Measurements from ENCODE around the gene ARHGAP33. TPM values are rescaled to one million over a fixed set of nuclear protein-coding genes. Genes with fewer than 3 reads are reported as not detected.

The ARHGAP33 gene
- total RNA-seq, 5 donors from 2014 or later (not counting 1 experiment from before 2014, with no cell fraction given), result 19.7 to 38.5 (median 22.8) TPM

GRCh38 chr19:35734889-35735288 lies 40.5 kb upstream of the ARHGAP33 start:
- CTCF ChIA-PET, result no interaction called here
- peaks cover 23 to 87% of the 10 kb centered on the region in 2 donors for H3K36me3 ChIP-seq (ENCODE audit: control insufficient read depth in 2 of 2, extremely low read depth in 1 of 2, insufficient read depth in 1 of 2, low read length in 1 of 2)
- 93% methylated on average over 4 of the region's 5 CpGs for WGBS (ENCODE audit: insufficient coverage)
- peaks cover 0 to 23% of the 10 kb centered on the region in 2 experiments for H3K4me1 ChIP-seq (ENCODE audit: control insufficient read depth in 1 of 2, extremely low read depth in 1 of 2, insufficient read depth in 2 of 2, low read length in 2 of 2)
- peaks cover 38% of the 10 kb centered on the region for H3K36me3 Mint-ChIP-seq
- no peak overlapping the region for H3K27ac ChIP-seq (ENCODE audit: low read length)
- H3K9me3 ChIP-seq, result no peaks in the 10 kb centered on the region
- H3K4me1 Mint-ChIP-seq, result peaks cover 33 to 53% (median 36%) of the 10 kb centered on the region in 3 donors
- no peaks in the 10 kb centered on the region for H3K9me3 Mint-ChIP-seq
- POLR2A ChIA-PET, result no interaction called here
- no peak for DNase-seq
- H3K27me3 ChIP-seq (replicated peaks in 1 of 2; ENCODE audit: control insufficient read depth in 2 of 2, extremely low read depth in 1 of 2, insufficient read depth in 2 of 2, low read length in 1 of 2), result no peaks in the 10 kb centered on the region
- no peak for ATAC-seq (replicated peaks in 1 of 4)
- H3K4me3 ChIP-seq (ENCODE audit: control insufficient read depth in 1 of 2, extremely low read depth in 1 of 2, low read length in 1 of 2), result no peak overlapping the region
- H3K4me3 Mint-ChIP-seq, result no peak overlapping the region
- H3K27ac Mint-ChIP-seq, result peak overlapping the region; percentile 19 to 77
- H3K27me3 Mint-ChIP-seq, result no peaks in the 10 kb centered on the region

GRCh38 chr19:35736913-35737886 lies 38.2 kb upstream of the ARHGAP33 start:
- WGBS (ENCODE audit: insufficient coverage), result 78% methylated on average over 11 of the region's 22 CpGs
- H3K4me3 ChIP-seq (ENCODE audit: control insufficient read depth in 1 of 2, extremely low read depth in 1 of 2, low read length in 1 of 2), result no peak overlapping the region
- H3K27ac ChIP-seq (ENCODE audit: low read length), result no peak overlapping the region
- Mint-ChIP-seq H3K27me3 (no peaks in the 10 kb centered on the region), H3K36me3 (peaks cover 23% of the 10 kb centered on the region), H3K27ac (peak overlapping the region; percentile 68 to 78), H3K4me3 (no peak overlapping the region), H3K4me1 (peaks cover 35 to 52% (median 48%) of the 10 kb centered on the region in 3 donors), H3K9me3 (no peaks in the 10 kb centered on the region)
- H3K4me1 ChIP-seq (ENCODE audit: control insufficient read depth in 1 of 2, extremely low read depth in 1 of 2, insufficient read depth in 2 of 2, low read length in 2 of 2), result peaks cover 0 to 45% of the 10 kb centered on the region in 2 experiments
- CTCF ChIA-PET, result interaction anchor here (0.7 to 1.0 kb wide), 2 partner anchors 36 to 43 kb away, joined by 4 to 5 read pairs; no protein-coding TSS in a partner anchor
- DNase-seq (peak in 5 of 35 experiments; percentile 27 to 52 (median 34)), ATAC-seq (replicated peaks in 1 of 4) (no peak)
- H3K36me3 ChIP-seq (ENCODE audit: control insufficient read depth in 2 of 2, extremely low read depth in 1 of 2, insufficient read depth in 1 of 2, low read length in 1 of 2), result peaks cover 12 to 64% of the 10 kb centered on the region in 2 donors
- H3K27me3 ChIP-seq (replicated peaks in 1 of 2; ENCODE audit: control insufficient read depth in 2 of 2, extremely low read depth in 1 of 2, insufficient read depth in 2 of 2, low read length in 1 of 2), result no peaks in the 10 kb centered on the region
- POLR2A ChIA-PET, result no interaction called here
- H3K9me3 ChIP-seq, result no peaks in the 10 kb centered on the region

GRCh38 chr19:35738021-35738886 lies 37.1 kb upstream of the ARHGAP33 start:
- Histone ChIP-seq H3K27me3 (replicated peaks in 1 of 2; ENCODE audit: control insufficient read depth in 2 of 2, extremely low read depth in 1 of 2, insufficient read depth in 2 of 2, low read length in 1 of 2) (no peaks in the 10 kb centered on the region), H3K4me3 (ENCODE audit: control insufficient read depth in 1 of 2, extremely low read depth in 1 of 2, low read length in 1 of 2) (no peak overlapping the region), H3K27ac (ENCODE audit: low read length) (no peak overlapping the region), H3K4me1 (ENCODE audit: control insufficient read depth in 1 of 2, extremely low read depth in 1 of 2, insufficient read depth in 2 of 2, low read length in 2 of 2) (peaks cover 7 to 55% of the 10 kb centered on the region in 2 experiments), H3K9me3 (no peaks in the 10 kb centered on the region), H3K36me3 (ENCODE audit: control insufficient read depth in 2 of 2, extremely low read depth in 1 of 2, insufficient read depth in 1 of 2, low read length in 1 of 2) (peaks cover 12 to 55% of the 10 kb centered on the region in 2 donors)
- ChIA-PET CTCF (interaction anchor here in 1 of 2 donors (1.0 kb wide), 1 partner anchor 37 kb away, joined by 5 read pairs; no protein-coding TSS in a partner anchor), POLR2A (no interaction called here)
- H3K36me3 Mint-ChIP-seq, result peaks cover 27% of the 10 kb centered on the region
- WGBS (ENCODE audit: insufficient coverage), result 90% methylated on average over 27 of the region's 37 CpGs
- no peaks in the 10 kb centered on the region for H3K9me3 Mint-ChIP-seq
- peak overlapping the region in 2 of 3 donors; percentile 70 to 87 for H3K4me3 Mint-ChIP-seq
- peak overlapping the region in 1 of 2 donors; percentile 39 for H3K27ac Mint-ChIP-seq
- ATAC-seq (replicated peaks in 1 of 4) (no peak), DNase-seq (no peak)
- no peaks in the 10 kb centered on the region for H3K27me3 Mint-ChIP-seq
- H3K4me1 Mint-ChIP-seq, result peaks cover 44 to 61% (median 57%) of the 10 kb centered on the region in 3 donors

- Mint-ChIP-seq H3K4me1 (peaks cover 48 to 64% (median 60%) of the 10 kb centered on the region in 3 donors), H3K27ac (peak overlapping the region in 1 of 2 donors; percentile 39), H3K4me3 (peak overlapping the region in 2 of 3 donors; percentile 70 to 87), H3K9me3 (no peaks in the 10 kb centered on the region), H3K36me3 (peaks cover 26% of the 10 kb centered on the region), H3K27me3 (no peaks in the 10 kb centered on the region)
- DNase-seq (no peak), ATAC-seq (replicated peaks in 1 of 4) (no peak)
- Histone ChIP-seq H3K9me3 (no peaks in the 10 kb centered on the region), H3K4me3 (ENCODE audit: control insufficient read depth in 1 of 2, extremely low read depth in 1 of 2, low read length in 1 of 2) (no peak overlapping the region), H3K36me3 (ENCODE audit: control insufficient read depth in 2 of 2, extremely low read depth in 1 of 2, insufficient read depth in 1 of 2, low read length in 1 of 2) (peaks cover 12 to 49% of the 10 kb centered on the region in 2 donors), H3K27ac (ENCODE audit: low read length) (no peak overlapping the region), H3K4me1 (ENCODE audit: control insufficient read depth in 1 of 2, extremely low read depth in 1 of 2, insufficient read depth in 2 of 2, low read length in 2 of 2) (peaks cover 10 to 61% of the 10 kb centered on the region in 2 experiments), H3K27me3 (replicated peaks in 1 of 2; ENCODE audit: control insufficient read depth in 2 of 2, extremely low read depth in 1 of 2, insufficient read depth in 2 of 2, low read length in 1 of 2) (no peaks in the 10 kb centered on the region)
- CTCF ChIA-PET, result no interaction called here
- POLR2A ChIA-PET, result no interaction called here
- 89% methylated on average over 1 of the region's 2 CpGs for WGBS (ENCODE audit: insufficient coverage)
Observed at GRCh38 chr19:35738887-35739229, 36.5 kb upstream of the ARHGAP33 start.

- Mint-ChIP-seq H3K4me1 (peaks cover 49 to 64% (median 61%) of the 10 kb centered on the region in 3 donors), H3K27ac (peak overlapping the region in 1 of 2 donors; percentile 39), H3K36me3 (peaks cover 19% of the 10 kb centered on the region), H3K27me3 (no peaks in the 10 kb centered on the region), H3K9me3 (no peaks in the 10 kb centered on the region), H3K4me3 (peak overlapping the region; percentile 70 to 97 (median 87))
- DNase-seq (no peak), ATAC-seq (replicated peaks in 1 of 4) (no peak)
- Histone ChIP-seq H3K4me3 (ENCODE audit: control insufficient read depth in 1 of 2, extremely low read depth in 1 of 2, low read length in 1 of 2) (peak overlapping the region; percentile 68 to 82), H3K27ac (ENCODE audit: low read length) (peak overlapping the region; percentile 6), H3K9me3 (no peaks in the 10 kb centered on the region), H3K4me1 (ENCODE audit: control insufficient read depth in 1 of 2, extremely low read depth in 1 of 2, insufficient read depth in 2 of 2, low read length in 2 of 2) (peaks cover 14 to 68% of the 10 kb centered on the region in 2 experiments), H3K36me3 (ENCODE audit: control insufficient read depth in 2 of 2, extremely low read depth in 1 of 2, insufficient read depth in 1 of 2, low read length in 1 of 2) (peaks cover 12 to 43% of the 10 kb centered on the region in 2 donors), H3K27me3 (replicated peaks in 1 of 2; ENCODE audit: control insufficient read depth in 2 of 2, extremely low read depth in 1 of 2, insufficient read depth in 2 of 2, low read length in 1 of 2) (no peaks in the 10 kb centered on the region)
- WGBS (ENCODE audit: insufficient coverage), result 92% methylated on average over 16 of the region's 29 CpGs
- ChIA-PET POLR2A (no interaction called here), CTCF (no interaction called here)
Observed at GRCh38 chr19:35739275-35740107, 35.9 kb upstream of the ARHGAP33 start.
